ENCODE data around the gene ALDH4A1. TPM values are rescaled to one million over a fixed set of nuclear protein-coding genes. Genes with fewer than 3 reads are reported as not detected.
"Not testable (repeated sequence)": the region's sequence is repeated elsewhere in the genome, so short reads cannot be mapped to it uniquely, and the experiment has no call there.

The ALDH4A1 gene
- total RNA-seq, 1 donor from 2014 or later = 27.9 TPM

- peak; percentile 93 for DNase-seq
These were observed 27.1 kb downstream of the ALDH4A1 start for GRCh38 chr1:18875107-18875795.

- no peak for DNase-seq
These were observed 27.8 kb downstream of the ALDH4A1 start for GRCh38 chr1:18874600-18874999.

GRCh38 chr1:18874036-18874435 lies 28.3 kb downstream of the ALDH4A1 start:
- DNase-seq = no peak

GRCh38 chr1:18872071-18872611 lies 30.2 kb downstream of the ALDH4A1 start:
- DNase-seq = no peak

- no peak for DNase-seq
These were observed 30.8 kb downstream of the ALDH4A1 start for GRCh38 chr1:18871401-18872070.

GRCh38 chr1:18870957-18871356 lies 31.4 kb downstream of the ALDH4A1 start:
- no peak for DNase-seq

- not testable (repeated sequence) for DNase-seq
These were observed 31.8 kb downstream of the ALDH4A1 start for GRCh38 chr1:18870595-18870865.

GRCh38 chr1:18869847-18870594 lies 32.3 kb downstream of the ALDH4A1 start:
- no peak for DNase-seq

GRCh38 chr1:18868801-18869424 lies 33.4 kb downstream of the ALDH4A1 start:
- no peak for DNase-seq

GRCh38 chr1:18868354-18868753 lies 34.0 kb downstream of the ALDH4A1 start:
- DNase-seq = no peak

GRCh38 chr1:18866846-18867245 lies 35.5 kb downstream of the ALDH4A1 start:
- DNase-seq = no peak

- no peak for DNase-seq
These were observed 36.0 kb downstream of the ALDH4A1 start for GRCh38 chr1:18866314-18866713.

GRCh38 chr1:18865176-18865575 lies 37.2 kb downstream of the ALDH4A1 start:
- DNase-seq = no peak

GRCh38 chr1:18861590-18861989 lies 40.8 kb downstream of the ALDH4A1 start:
- no peak for DNase-seq

- no peak for DNase-seq
These were observed 41.3 kb downstream of the ALDH4A1 start for GRCh38 chr1:18861082-18861481.

- no peak for DNase-seq
These were observed 42.8 kb downstream of the ALDH4A1 start, which contains the start of gene TAS1R2 for GRCh38 chr1:18859560-18859959. TAS1R2 (minus strand) TSS chr1:18859660; CDS start chr1:18859660, 0 bp downstream.

GRCh38 chr1:18858070-18858688 lies 44.2 kb downstream of the ALDH4A1 start:
- DNase-seq = no peak

- no peak for DNase-seq
These were observed 45.9 kb downstream of the ALDH4A1 start for GRCh38 chr1:18856435-18856834.

- no peak for DNase-seq
These were observed 46.8 kb downstream of the ALDH4A1 start for GRCh38 chr1:18855573-18855972.

- DNase-seq = no peak
These were observed 47.9 kb downstream of the ALDH4A1 start for GRCh38 chr1:18854331-18855025.

GRCh38 chr1:18852501-18852900 lies 49.9 kb downstream of the ALDH4A1 start:
- no peak for DNase-seq

GRCh38 chr1:18849261-18849711 lies 53.1 kb downstream of the ALDH4A1 start:
- DNase-seq = no peak

Measured in dermis blood vessel endothelial cell (primary cell).